ENCODE measurements around the gene PSORS1C1. TPM values are rescaled to one million over a fixed set of nuclear protein-coding genes. Genes with fewer than 3 reads are reported as not detected.

PSORS1C1 gene
- total RNA-seq, 1 experiment from 2014 or later: 0.48 TPM

DNA sequence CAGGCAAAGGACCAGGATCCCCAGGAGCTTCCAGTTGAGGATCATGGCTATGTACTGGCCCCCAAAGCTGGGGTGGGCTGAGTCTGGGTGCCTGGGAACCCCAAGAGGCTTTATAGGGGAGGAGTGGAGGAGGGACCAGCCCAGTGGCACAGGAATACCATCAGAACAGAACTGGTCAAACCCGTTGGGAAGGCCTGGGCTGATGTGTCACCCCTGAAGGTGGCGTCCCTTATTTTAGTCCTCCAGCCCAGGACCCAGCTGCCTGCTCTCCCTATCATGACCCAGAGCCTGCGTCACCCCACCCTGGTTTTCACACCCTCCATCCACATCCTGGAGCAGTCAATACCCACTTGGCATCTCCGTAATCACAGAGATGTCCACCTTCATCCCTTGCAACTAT, 24.4 kb downstream of the PSORS1C1 start, which contains the start of gene PSORS1C2:
Gene PSORS1C2 (minus strand): TSS at position 85 of the 400 bp plus-strand sequence. CDS start 40 bp downstream, at position 45.
- peaks cover 7% of the 10 kb centered on the region; the same call in 1 of the 2 replicates for H3K4me1 ChIP-seq (ENCODE audit: insufficient read depth, low read length)
- Mint-ChIP-seq H3K4me1 (peaks cover 43 to 49% of the 10 kb centered on the region in 2 experiments), H3K27me3 (ENCODE audit: low read depth) (no peaks in the 10 kb centered on the region; the same call in none of the 2 replicates), H3K4me3 (peak within 1 kb of the TSS in 1 of 2 experiments; percentile 50; a peak in 3 of 5 replicates), H3K27ac (peak within 1 kb of the TSS; percentile 48 to 90 (median 53); a peak in 5 of 7 replicates), H3K36me3 (ENCODE audit: insufficient read depth in 1 of 3, low read depth in 3 of 3) (peaks cover 7 to 18% (median 17%) of the 10 kb centered on the region in 3 experiments; a peak in 6 of 7 replicates), H3K9me3 (no peaks in the 10 kb centered on the region; a peak in 1 of 5 replicates)
- no CpG with 5 or more reads among the region's 4 CpGs for WGBS (ENCODE audit: extremely low coverage, insufficient read length, low lambda C conversion rate)
- no peaks in the 10 kb centered on the region for H3K27me3 ChIP-seq (ENCODE audit: insufficient read depth, low read length)
- H2BK20ac ChIP-seq (ENCODE audit: low read depth, low read length, poor library complexity, severe bottlenecking): no peak within 1 kb of the TSS
- H4K20me1 ChIP-seq (ENCODE audit: control insufficient read depth, insufficient read depth, insufficient read length): no peaks in the 10 kb centered on the region
- no peak within 1 kb of the TSS for H2BK15ac ChIP-seq (ENCODE audit: low read depth, low read length)
- H2AFZ ChIP-seq (ENCODE audit: low read length): no peak within 1 kb of the TSS
- H3K79me1 ChIP-seq (ENCODE audit: insufficient read depth, low read depth, low read length, poor library complexity, severe bottlenecking): no peaks in the 10 kb centered on the region
- no peak within 1 kb of the TSS for H2AK5ac ChIP-seq (ENCODE audit: insufficient read length, low read length)
- no peaks in the 10 kb centered on the region for H3K79me2 ChIP-seq (ENCODE audit: insufficient read depth, low read length)
- H4K8ac ChIP-seq (replicated peaks; ENCODE audit: insufficient read length, low read depth, low read length): no peak within 1 kb of the TSS
- H3K23me2 ChIP-seq (ENCODE audit: insufficient read length, low read depth, low read length, poor library complexity, severe bottlenecking): no peaks in the 10 kb centered on the region
- no peak for DNase-seq
- H2BK5ac ChIP-seq (ENCODE audit: insufficient read length, low read length): no peak within 1 kb of the TSS
- no peak within 1 kb of the TSS for H3K4ac ChIP-seq (ENCODE audit: low read depth, low read length)
- no peak within 1 kb of the TSS for H3K23ac ChIP-seq (ENCODE audit: insufficient read length, low read depth, low read length)
- no peak within 1 kb of the TSS for H3K4me2 ChIP-seq (ENCODE audit: insufficient read depth, insufficient read length, low read length)
- peak within 1 kb of the TSS; percentile 15 for H3K18ac ChIP-seq (ENCODE audit: insufficient read length, low read depth, low read length)
- no peak within 1 kb of the TSS for H3K9ac ChIP-seq (ENCODE audit: extremely low read depth, insufficient read length, low read length)
- H3T11ph ChIP-seq (ENCODE audit: low read length): no peak within 1 kb of the TSS
- H3K27ac ChIP-seq (ENCODE audit: insufficient read length, low read depth, low read length): no peak within 1 kb of the TSS
- H4K91ac ChIP-seq (ENCODE audit: insufficient read length, low read depth, low read length): no peak within 1 kb of the TSS
- no peak within 1 kb of the TSS for H3K14ac ChIP-seq (ENCODE audit: insufficient read depth, low read length)
- no peaks in the 10 kb centered on the region for H3K9me3 ChIP-seq (ENCODE audit: control insufficient read depth, low read depth, low read length)
- no peak within 1 kb of the TSS for H2BK12ac ChIP-seq (ENCODE audit: insufficient read length, low read depth, low read length)
- no peak within 1 kb of the TSS for H2BK120ac ChIP-seq (ENCODE audit: low read depth, low read length, poor library complexity, severe bottlenecking)
- TF ChIP-seq, protein P1, sequence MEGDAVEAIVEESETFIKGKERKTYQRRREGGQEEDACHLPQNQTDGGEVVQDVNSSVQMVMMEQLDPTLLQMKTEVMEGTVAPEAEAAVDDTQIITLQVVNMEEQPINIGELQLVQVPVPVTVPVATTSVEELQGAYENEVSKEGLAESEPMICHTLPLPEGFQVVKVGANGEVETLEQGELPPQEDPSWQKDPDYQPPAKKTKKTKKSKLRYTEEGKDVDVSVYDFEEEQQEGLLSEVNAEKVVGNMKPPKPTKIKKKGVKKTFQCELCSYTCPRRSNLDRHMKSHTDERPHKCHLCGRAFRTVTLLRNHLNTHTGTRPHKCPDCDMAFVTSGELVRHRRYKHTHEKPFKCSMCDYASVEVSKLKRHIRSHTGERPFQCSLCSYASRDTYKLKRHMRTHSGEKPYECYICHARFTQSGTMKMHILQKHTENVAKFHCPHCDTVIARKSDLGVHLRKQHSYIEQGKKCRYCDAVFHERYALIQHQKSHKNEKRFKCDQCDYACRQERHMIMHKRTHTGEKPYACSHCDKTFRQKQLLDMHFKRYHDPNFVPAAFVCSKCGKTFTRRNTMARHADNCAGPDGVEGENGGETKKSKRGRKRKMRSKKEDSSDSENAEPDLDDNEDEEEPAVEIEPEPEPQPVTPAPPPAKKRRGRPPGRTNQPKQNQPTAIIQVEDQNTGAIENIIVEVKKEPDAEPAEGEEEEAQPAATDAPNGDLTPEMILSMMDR (conservative IDR thresholded peaks at IDR 0.05): no peak
- no peak within 1 kb of the TSS for H4K5ac ChIP-seq (ENCODE audit: insufficient read length, low read depth, low read length)
- H3K56ac ChIP-seq (ENCODE audit: insufficient read length, low read depth, low read length): no peak within 1 kb of the TSS
